Smooth muscle cell (in vitro differentiated cells): ENCODE results near the gene ZZZ3. TPM values are rescaled to one million over a fixed set of nuclear protein-coding genes. Genes with fewer than 3 reads are reported as not detected.

Experiments
- DNase-seq: peaks from one replicate; lab custom pipeline; 2025; ENCODE audit not compliant: unreplicated experiment; lab: John Stamatoyannopoulos, UW
- H2AFZ ChIP-seq: fragments of 200-600 bp; sonication (generic); 2 replicates; pipeline ENCODE4 v1.6.0; 2016; ENCODE audit warnings: antibody characterized with exemption, low read depth, mild to moderate bottlenecking
- H3F3A ChIP-seq: fragments of 200-600 bp; sonication (generic); 2 replicates; pipeline ENCODE4 v1.6.0; 2017; ENCODE audit warnings: antibody characterized with exemption, low read depth
- H3K27ac ChIP-seq: fragments of 200-600 bp; sonication (generic); 2 replicates; pipeline ENCODE4 v1.5.1; 2016; ENCODE audit warnings: low read depth, mild to moderate bottlenecking
- H3K27me3 ChIP-seq: fragments of 200-600 bp; sonication (generic); 2 replicates; pipeline ENCODE4 v1.6.1; 2016; ENCODE audit warnings: low read depth, mild to moderate bottlenecking
- H3K36me3 ChIP-seq: fragments of 200-600 bp; sonication (generic); 2 replicates; pipeline ENCODE4 v1.5.1; 2016; ENCODE audit warnings: low read depth
- H3K4me1 ChIP-seq: fragments of 200-600 bp; sonication (generic); 2 replicates; pipeline ENCODE4 v1.5.1; 2016; ENCODE audit warnings: low read depth
- H3K4me2 ChIP-seq: fragments of 200-600 bp; sonication (generic); 2 replicates; pipeline ENCODE4 v1.6.0; 2016; ENCODE audit warnings: mild to moderate bottlenecking
- H3K4me3 ChIP-seq: fragments of 200-600 bp; sonication (generic); 2 replicates; pipeline ENCODE4 v1.5.1; 2016; ENCODE audit warnings: mild to moderate bottlenecking
- H3K79me2 ChIP-seq: fragments of 200-600 bp; sonication (generic); 2 replicates; pipeline ENCODE4 v1.6.0; 2016; ENCODE audit warnings: low read depth, mild to moderate bottlenecking
- H3K9ac ChIP-seq: fragments of 200-600 bp; sonication (generic); 2 replicates; pipeline ENCODE4 v1.6.0; 2016; ENCODE audit warnings: low read depth
- H3K9me3 ChIP-seq: fragments of 200-600 bp; sonication (generic); replicated peaks from 2 replicates; pipeline ENCODE4 v1.5.1; 2016; ENCODE audit warnings: low read depth
- H4K20me1 ChIP-seq: fragments of 200-600 bp; sonication (generic); 2 replicates; pipeline ENCODE4 v1.6.0; 2016; ENCODE audit warnings: low read depth
- WGBS: methylation state at CpG from one replicate; pipeline ENCODE4 v1.1.7; 2016; ENCODE audit warnings: low lambda C conversion rate; 5-methylcytosine and 5-hydroxymethylcytosine counted together
- polyA plus RNA-seq: library from polyadenylated mRNA; unstranded; fragments of >200 nt; fragmentation: Nextera tagmentation; extraction: Ambion mirVana; gene quantifications from 2 replicates; pipeline ENCODE4 v1.2.1, GENCODE V29; 2016
- total RNA-seq: library from RNA; depleted of rRNA; stranded (reverse); fragments of >200 nt; gene quantifications from 2 replicates; pipeline ENCODE4 v1.2.3, GENCODE V29; 2014
- TF ChIP-seq, protein P1 (sequence below): fragments of 200-600 bp; sonication (generic); IDR thresholded peaks from 2 replicates; pipeline ENCODE4 v1.5.1; 2017; ENCODE audit warnings: borderline replicate concordance, mild to moderate bottlenecking, antibody characterized with exemption; ENCODE audit not compliant: insufficient read depth, poor library complexity, severe bottlenecking

ZZZ3 gene
- total and polyA plus RNA-seq, 2 experiments from 2014 or later = 21.8 to 52.8 TPM

DNA sequence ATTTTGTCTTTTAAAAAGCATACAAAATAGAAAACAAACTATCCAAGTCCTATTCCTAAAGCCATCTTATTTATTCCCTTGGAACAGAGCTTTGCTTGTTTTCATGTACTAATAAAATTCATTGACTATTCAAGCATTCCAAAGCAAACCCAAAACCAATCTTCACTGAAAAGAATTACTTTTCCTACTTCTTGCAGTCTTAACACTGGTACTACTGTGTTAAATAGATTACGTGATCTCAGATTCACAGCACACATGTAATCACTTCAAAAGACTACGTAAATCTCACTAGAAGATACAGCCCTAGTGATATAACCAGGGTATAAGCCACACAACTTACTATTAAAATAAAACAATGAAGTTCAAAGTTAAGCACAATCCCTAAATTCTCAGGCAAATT, 39.0 kb downstream of the ZZZ3 start:
- H3K79me2 ChIP-seq = peaks cover 77% of the 10 kb centered on the region
- no peak overlapping the region for H3K4me3 ChIP-seq
- no peak overlapping the region for H2AFZ ChIP-seq
- no peak overlapping the region for H3K9ac ChIP-seq
- H3K36me3 ChIP-seq = no peaks in the 10 kb centered on the region
- TF ChIP-seq, protein P1, sequence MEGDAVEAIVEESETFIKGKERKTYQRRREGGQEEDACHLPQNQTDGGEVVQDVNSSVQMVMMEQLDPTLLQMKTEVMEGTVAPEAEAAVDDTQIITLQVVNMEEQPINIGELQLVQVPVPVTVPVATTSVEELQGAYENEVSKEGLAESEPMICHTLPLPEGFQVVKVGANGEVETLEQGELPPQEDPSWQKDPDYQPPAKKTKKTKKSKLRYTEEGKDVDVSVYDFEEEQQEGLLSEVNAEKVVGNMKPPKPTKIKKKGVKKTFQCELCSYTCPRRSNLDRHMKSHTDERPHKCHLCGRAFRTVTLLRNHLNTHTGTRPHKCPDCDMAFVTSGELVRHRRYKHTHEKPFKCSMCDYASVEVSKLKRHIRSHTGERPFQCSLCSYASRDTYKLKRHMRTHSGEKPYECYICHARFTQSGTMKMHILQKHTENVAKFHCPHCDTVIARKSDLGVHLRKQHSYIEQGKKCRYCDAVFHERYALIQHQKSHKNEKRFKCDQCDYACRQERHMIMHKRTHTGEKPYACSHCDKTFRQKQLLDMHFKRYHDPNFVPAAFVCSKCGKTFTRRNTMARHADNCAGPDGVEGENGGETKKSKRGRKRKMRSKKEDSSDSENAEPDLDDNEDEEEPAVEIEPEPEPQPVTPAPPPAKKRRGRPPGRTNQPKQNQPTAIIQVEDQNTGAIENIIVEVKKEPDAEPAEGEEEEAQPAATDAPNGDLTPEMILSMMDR = no peak
- no peak for DNase-seq
- H3F3A ChIP-seq = no peaks in the 10 kb centered on the region
- no peaks in the 10 kb centered on the region for H3K9me3 ChIP-seq
- H3K27ac ChIP-seq = no peak overlapping the region
- peaks cover 69% of the 10 kb centered on the region for H4K20me1 ChIP-seq
- H3K27me3 ChIP-seq = no peaks in the 10 kb centered on the region
- H3K4me1 ChIP-seq = no peaks in the 10 kb centered on the region
- H3K4me2 ChIP-seq = no peak overlapping the region
- WGBS = 89% methylated on average over 2 of the region's 2 CpGs

DNA sequence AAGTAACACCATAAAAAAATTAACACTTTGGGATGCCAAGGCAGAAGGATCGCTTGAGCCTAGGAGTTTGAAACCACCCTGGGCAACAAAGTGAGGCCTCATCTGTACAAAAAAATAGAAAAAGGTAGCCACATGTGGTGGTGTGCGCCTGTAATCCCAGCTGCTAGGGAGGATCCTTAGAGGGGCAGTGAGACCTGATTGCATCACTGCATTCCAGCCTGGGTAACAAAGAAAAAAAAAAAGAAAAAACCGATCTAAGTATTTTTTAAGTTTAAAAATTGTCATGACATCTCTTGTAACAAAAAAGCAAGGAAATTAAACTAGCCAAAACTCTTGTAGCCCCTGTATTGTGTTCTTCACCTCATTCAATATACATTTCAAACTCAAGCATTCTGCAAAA, 39.5 kb downstream of the ZZZ3 start:
- no peaks in the 10 kb centered on the region for H3K9me3 ChIP-seq
- WGBS = 98% methylated on average over 3 of the region's 3 CpGs
- H3K9ac ChIP-seq = no peak overlapping the region
- H2AFZ ChIP-seq = no peak overlapping the region
- no peak overlapping the region for H3K4me3 ChIP-seq
- no peak for DNase-seq
- H3K27me3 ChIP-seq = no peaks in the 10 kb centered on the region
- H3K4me1 ChIP-seq = no peaks in the 10 kb centered on the region
- H3K79me2 ChIP-seq = peaks cover 72% of the 10 kb centered on the region
- TF ChIP-seq, protein P1 = no peak
- H3F3A ChIP-seq = no peaks in the 10 kb centered on the region
- H3K4me2 ChIP-seq = no peak overlapping the region
- H3K27ac ChIP-seq = no peak overlapping the region
- peaks cover 72% of the 10 kb centered on the region for H4K20me1 ChIP-seq
- H3K36me3 ChIP-seq = no peaks in the 10 kb centered on the region

DNA sequence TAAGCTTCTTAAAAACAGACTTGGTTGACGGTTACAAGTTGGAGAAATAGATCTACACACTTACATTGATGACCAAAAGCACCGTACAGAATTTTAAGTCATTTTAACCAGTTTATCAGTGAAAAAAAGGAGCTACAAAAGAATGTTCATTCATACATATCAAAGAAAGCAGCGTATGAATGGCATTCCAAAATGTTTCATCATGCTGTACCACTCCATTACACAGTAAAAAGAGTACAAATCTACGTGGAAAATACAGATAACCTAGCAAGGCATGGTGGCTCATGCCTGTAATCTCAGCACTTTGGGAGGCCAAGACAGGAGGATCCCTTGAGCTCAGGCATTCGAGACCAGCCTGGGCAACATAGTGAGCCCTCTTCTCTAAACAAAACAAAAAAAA, 40.3 kb downstream of the ZZZ3 start:
- Histone ChIP-seq H3K4me3 (no peak overlapping the region), H2AFZ (no peak overlapping the region), H3K79me2 (peaks cover 65% of the 10 kb centered on the region), H3F3A (no peaks in the 10 kb centered on the region), H3K27ac (no peak overlapping the region), H3K36me3 (no peaks in the 10 kb centered on the region), H3K9ac (no peak overlapping the region), H3K4me1 (no peaks in the 10 kb centered on the region), H3K27me3 (no peaks in the 10 kb centered on the region), H3K4me2 (no peak overlapping the region), H4K20me1 (peaks cover 69% of the 10 kb centered on the region), H3K9me3 (no peaks in the 10 kb centered on the region)
- DNase-seq = no peak
- TF ChIP-seq, protein P1 = no peak
- WGBS = 88% methylated on average over 5 of the region's 5 CpGs

DNA sequence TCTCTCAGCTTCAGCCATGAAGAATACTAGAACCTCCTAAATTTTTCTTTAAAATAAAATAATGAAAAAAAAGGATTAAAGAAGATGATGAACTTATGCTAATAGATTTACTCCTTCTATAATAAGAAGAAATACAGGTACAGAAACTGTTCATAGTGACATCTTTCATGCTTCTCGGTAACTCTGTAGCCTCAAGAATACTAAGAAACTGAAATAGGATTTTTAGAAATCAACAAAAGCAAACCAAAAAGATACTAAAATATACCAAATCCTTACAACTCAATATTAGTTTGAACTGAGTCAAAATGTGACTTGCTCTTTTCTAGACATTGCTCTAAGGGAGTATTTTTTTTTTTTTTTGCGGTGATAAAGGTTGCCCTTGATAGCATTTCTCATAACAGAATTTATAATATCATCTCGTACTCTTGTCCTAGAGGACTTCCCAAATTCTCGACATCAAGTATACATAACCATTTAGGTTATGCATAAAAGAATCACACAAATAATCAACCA, 42.8 kb downstream of the ZZZ3 start:
- H3K9me3 ChIP-seq = no peaks in the 10 kb centered on the region
- no peaks in the 10 kb centered on the region for H3K36me3 ChIP-seq
- H3F3A ChIP-seq = no peaks in the 10 kb centered on the region
- no peak overlapping the region for H3K4me2 ChIP-seq
- no peak overlapping the region for H2AFZ ChIP-seq
- H3K4me3 ChIP-seq = no peak overlapping the region
- H3K9ac ChIP-seq = no peak overlapping the region
- peaks cover 47% of the 10 kb centered on the region for H4K20me1 ChIP-seq
- H3K27me3 ChIP-seq = no peaks in the 10 kb centered on the region
- H3K79me2 ChIP-seq = peaks cover 50% of the 10 kb centered on the region
- 99% methylated on average over 4 of the region's 4 CpGs for WGBS
- no peaks in the 10 kb centered on the region for H3K4me1 ChIP-seq
- H3K27ac ChIP-seq = no peak overlapping the region
- TF ChIP-seq, protein P1 = no peak
- no peak for DNase-seq
